Astrocyte (in vitro differentiated cells and primary cell): ENCODE results near the gene DIAPH1.

Source experiments
- EZH2 ChIP-seq: IDR thresholded peaks from 2 replicates; pipeline ENCODE4 v1.6.1; 2012; ENCODE audit warnings: mild to moderate bottlenecking, low read length, inconsistent platforms; ENCODE audit not compliant: insufficient read depth
- TF ChIP-seq, protein P1 (sequence below): IDR thresholded peaks from 2 replicates; pipeline ENCODE4 v1.5.1; 2011; ENCODE audit warnings: low read depth, mild to moderate bottlenecking, inconsistent platforms, low read length, moderate library complexity; ENCODE audit not compliant: insufficient read depth

DNA sequence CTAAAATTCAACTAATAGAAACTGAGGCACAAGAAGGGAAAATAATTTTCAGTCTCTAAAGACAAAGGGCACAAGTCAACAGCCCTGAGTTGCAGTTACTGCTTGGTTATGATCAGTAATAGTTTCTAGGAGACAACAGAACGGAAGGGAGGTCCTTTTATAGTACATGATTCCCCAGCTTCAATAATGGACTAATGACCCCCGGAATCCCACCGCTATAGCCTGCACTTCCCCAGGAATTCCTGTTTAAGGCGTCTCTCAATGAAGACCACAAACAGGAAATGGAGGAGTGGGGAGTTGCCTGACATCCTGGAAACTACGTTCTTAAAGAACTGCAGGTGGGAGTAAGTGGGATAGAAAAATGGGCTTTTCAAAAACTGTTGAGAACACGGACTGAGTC, 60.6 kb downstream of the DIAPH1 start:
- TF ChIP-seq, protein P1, sequence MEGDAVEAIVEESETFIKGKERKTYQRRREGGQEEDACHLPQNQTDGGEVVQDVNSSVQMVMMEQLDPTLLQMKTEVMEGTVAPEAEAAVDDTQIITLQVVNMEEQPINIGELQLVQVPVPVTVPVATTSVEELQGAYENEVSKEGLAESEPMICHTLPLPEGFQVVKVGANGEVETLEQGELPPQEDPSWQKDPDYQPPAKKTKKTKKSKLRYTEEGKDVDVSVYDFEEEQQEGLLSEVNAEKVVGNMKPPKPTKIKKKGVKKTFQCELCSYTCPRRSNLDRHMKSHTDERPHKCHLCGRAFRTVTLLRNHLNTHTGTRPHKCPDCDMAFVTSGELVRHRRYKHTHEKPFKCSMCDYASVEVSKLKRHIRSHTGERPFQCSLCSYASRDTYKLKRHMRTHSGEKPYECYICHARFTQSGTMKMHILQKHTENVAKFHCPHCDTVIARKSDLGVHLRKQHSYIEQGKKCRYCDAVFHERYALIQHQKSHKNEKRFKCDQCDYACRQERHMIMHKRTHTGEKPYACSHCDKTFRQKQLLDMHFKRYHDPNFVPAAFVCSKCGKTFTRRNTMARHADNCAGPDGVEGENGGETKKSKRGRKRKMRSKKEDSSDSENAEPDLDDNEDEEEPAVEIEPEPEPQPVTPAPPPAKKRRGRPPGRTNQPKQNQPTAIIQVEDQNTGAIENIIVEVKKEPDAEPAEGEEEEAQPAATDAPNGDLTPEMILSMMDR = no peak
- TF ChIP-seq EZH2 = no peak
